ENCODE results near the gene SFTPD.
"Not testable (repeated sequence)": the region's sequence is repeated elsewhere in the genome, so short reads cannot be mapped to it uniquely, and the experiment has no call there.

The SFTPD gene

GRCh38 chr10:79925614-79926013, 23.3 kb downstream of the SFTPD start:
- no peak for DNase-seq (ENCODE audit: low read depth in 2 of 2)

- DNase-seq (ENCODE audit: low read depth in 2 of 2) = no peak
Measured at GRCh38 chr10:79923669-79924068, 25.2 kb downstream of the SFTPD start.

GRCh38 chr10:79923145-79923544, 25.8 kb downstream of the SFTPD start:
- no peak for DNase-seq (ENCODE audit: low read depth in 2 of 2)

- not testable (repeated sequence) for DNase-seq (ENCODE audit: low read depth in 2 of 2)
Measured at GRCh38 chr10:79922011-79922412, 26.9 kb downstream of the SFTPD start.

GRCh38 chr10:79915838-79916237, 33.1 kb downstream of the SFTPD start:
- not testable (repeated sequence) for DNase-seq (ENCODE audit: low read depth in 2 of 2)

- not testable (repeated sequence) for DNase-seq (ENCODE audit: low read depth in 2 of 2)
Measured at GRCh38 chr10:79914512-79914911, 34.4 kb downstream of the SFTPD start.

- no peak for DNase-seq (ENCODE audit: low read depth in 2 of 2)
Measured at GRCh38 chr10:79910836-79911235, 38.1 kb downstream of the SFTPD start.

GRCh38 chr10:79910344-79910743, 38.6 kb downstream of the SFTPD start:
- no peak for DNase-seq (ENCODE audit: low read depth in 2 of 2)

- DNase-seq (ENCODE audit: low read depth in 2 of 2) = no peak
Measured at GRCh38 chr10:79905322-79906314, 43.3 kb downstream of the SFTPD start.

GRCh38 chr10:79904671-79905321, 44.1 kb downstream of the SFTPD start:
- peak; percentile 41 to 57 for DNase-seq (ENCODE audit: low read depth in 2 of 2)

GRCh38 chr10:79901571-79901970, 47.3 kb downstream of the SFTPD start:
- DNase-seq (ENCODE audit: low read depth in 2 of 2) = not testable (repeated sequence)

GRCh38 chr10:79898597-79899325, 50.1 kb downstream of the SFTPD start:
- no peak for DNase-seq (ENCODE audit: low read depth in 2 of 2)

- not testable (repeated sequence) for DNase-seq (ENCODE audit: low read depth in 2 of 2)
Measured at GRCh38 chr10:79892896-79893295, 56.0 kb downstream of the SFTPD start.

- no peak for DNase-seq (ENCODE audit: low read depth in 2 of 2)
Measured at GRCh38 chr10:79890469-79890868, 58.4 kb downstream of the SFTPD start.

GRCh38 chr10:79888984-79889383, 59.9 kb downstream of the SFTPD start:
- not testable (repeated sequence) for DNase-seq (ENCODE audit: low read depth in 2 of 2)

Data from stimulated activated CD4-positive, alpha-beta T cell treated with anti-CD3 and anti-CD28 coated beads, Interleukin-1b, Interleukin-23, amount 100 ng/mL, for 4 hours (primary cell).